GM18517 (cell line): Measurements from ENCODE around the gene WDR54.
"Not testable (repeated sequence)": the region's sequence is repeated elsewhere in the genome, so short reads cannot be mapped to it uniquely, and the experiment has no call there.

ENCODE experiments used
- ATAC-seq: cut with Tn5 transposase; IDR thresholded peaks from one replicate; pipeline ENCODE4 v1.9.1; 2021; ENCODE audit warnings: mild to moderate bottlenecking, moderate library complexity; ENCODE audit not compliant: unreplicated experiment

The WDR54 gene

GRCh38 chr2:74428675-74429074, 7.1 kb downstream of the WDR54 start:
- no peak for ATAC-seq

DNA sequence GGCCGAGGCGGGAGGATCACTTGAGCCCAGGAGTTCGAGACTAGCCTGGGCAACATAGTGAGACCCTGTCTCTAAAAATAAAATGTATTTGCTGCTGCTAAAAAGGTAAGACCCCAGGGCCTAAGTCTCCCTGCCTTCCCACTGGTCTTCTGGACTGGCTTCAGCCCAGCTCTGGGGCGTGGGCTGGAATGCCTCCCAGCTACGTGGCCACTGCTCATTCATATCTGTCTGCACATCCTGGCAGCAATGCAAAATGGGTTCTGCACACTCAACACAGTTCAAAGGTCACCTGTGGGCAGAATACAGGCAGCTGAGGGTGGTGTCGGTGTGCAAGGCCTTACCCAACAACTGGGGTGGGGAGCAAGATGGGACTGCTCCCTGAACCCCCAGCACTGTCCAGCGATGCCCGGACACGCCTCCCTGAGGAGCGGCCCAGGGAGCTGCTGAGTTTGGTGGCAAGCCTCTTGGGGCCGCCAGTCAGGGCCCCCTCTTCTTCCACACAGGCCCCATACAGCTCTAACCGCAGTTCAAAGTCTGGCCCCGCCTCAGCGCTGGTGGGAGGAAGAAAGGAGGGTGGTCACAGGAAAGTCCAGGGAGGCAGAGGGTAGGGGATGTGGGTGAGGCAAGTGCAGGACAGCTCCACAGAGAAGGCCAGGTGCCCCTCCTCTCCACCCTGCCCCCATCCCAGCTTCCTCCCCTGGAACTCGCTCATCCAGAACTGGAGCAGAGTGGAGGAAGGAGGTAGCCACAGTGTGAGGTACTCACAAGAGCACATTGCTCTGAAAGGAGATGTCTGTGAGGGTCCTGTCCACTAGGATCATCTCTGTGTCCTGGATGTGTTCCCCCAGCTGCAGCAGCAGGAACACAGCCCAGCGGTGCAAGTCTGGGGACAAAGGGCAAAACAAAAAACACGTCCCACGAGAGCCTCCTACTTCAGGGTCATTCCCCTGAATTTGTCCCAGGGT, 8.2 kb downstream of the WDR54 start:
- no peak for ATAC-seq

GRCh38 chr2:74430502-74430901, 9.0 kb downstream of the WDR54 start:
- ATAC-seq: no peak

DNA sequence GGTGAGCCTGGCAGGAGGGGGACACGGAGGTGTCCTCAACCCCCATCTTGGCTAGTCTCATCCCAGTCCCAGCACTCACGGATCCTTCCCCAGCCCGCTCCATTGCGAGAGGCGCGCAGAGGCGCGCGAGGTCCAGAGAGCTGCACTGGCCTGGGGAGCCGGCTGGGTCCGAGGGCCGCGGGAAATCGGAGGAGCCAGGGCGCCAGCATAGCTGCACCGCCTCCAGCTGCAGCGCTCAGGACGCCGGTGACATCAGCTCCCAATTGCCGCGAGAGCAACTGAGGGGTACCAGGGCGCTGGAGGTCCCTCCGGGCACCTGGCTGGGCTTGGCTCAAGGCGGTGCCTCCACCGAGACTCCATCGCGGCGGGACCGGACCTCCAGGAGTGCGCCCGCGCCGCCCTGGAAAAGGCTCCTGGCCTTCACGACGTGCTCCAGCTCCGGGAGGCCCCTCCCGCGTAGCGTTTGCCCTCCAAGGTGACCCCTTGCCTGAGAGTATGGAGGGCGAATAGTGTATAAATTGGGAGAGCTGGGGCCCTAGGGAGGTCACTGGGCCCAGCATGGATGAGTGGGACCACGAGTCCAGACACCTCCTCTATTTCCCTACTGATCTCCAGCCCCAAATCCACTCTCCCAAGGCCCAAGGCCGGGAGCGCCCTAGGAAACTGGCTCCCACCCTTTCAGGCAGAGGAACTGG, 14.7 kb downstream of the WDR54 start:
- ATAC-seq: no peak

DNA sequence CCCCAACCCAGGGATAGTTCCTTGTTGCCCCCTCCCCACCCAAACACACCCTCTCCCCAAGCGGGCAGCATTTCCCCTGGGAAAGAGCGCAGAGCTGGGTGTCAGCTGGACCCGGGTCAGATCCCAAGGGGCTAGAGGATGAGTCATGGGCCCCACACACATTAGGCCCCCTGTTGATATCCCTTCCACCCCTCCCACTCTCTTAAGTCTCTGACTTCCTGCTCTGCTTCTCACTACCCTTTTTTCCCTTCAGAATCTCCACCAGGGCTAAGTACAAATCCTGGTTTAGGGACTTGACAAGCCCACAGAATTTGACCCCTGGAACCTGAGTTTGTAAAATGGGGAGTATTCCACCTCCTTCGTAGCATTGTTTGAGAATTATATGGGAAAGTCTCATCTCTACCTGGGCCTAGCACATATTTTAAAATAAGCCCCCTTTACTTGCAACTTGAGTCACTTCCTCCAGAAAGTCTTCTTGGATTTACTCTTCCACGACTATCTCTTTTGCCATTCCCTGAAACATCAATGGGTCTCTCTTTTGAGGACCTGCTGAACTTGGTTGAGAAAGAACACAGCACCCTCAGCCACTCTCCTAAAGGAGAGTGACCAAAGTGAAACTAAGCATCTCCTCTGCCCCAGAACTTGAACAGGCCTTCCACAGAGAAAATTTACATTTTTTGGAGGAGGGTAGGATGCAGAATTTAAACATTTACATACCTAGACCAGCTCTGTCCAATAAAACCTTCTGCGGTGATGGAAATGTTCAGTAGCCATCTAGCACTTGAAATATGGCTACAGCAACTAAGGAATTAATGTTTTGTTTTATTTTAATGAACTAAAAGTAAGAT, 15.5 kb downstream of the WDR54 start:
- ATAC-seq: no peak

- ATAC-seq: no peak
These were observed 16.7 kb downstream of the WDR54 start for GRCh38 chr2:74438248-74438647.

GRCh38 chr2:74439373-74439772, 17.8 kb downstream of the WDR54 start:
- no peak for ATAC-seq

DNA sequence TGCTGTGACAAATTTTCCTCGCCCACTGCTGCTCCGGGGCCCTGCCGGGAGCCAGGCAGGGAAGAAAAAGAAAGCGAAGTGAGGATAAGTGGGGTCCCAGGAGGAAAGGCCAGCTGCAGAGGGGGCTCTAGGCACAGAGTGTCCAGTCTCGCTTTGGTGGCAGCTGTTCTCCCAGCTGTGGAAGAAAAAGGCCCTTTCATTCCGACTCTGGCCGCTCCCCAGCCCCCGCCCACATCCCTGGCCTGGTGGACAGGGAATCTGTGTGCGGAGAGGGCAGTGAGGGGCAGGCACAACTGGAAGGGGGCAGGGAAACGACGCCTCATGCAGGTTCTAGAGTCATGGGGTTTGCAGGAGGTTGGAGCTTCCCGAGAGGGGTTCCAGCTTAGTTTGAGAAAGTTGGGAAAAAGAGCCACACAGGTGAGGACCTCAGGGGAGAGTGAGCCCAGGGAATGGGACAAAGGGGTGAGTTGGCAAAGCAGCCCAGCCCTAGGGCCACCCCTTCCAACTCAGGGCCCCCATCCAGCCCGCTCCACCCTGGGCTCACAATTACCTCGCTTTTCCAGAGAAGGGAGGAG, 18.4 kb downstream of the WDR54 start:
- no peak for ATAC-seq

DNA sequence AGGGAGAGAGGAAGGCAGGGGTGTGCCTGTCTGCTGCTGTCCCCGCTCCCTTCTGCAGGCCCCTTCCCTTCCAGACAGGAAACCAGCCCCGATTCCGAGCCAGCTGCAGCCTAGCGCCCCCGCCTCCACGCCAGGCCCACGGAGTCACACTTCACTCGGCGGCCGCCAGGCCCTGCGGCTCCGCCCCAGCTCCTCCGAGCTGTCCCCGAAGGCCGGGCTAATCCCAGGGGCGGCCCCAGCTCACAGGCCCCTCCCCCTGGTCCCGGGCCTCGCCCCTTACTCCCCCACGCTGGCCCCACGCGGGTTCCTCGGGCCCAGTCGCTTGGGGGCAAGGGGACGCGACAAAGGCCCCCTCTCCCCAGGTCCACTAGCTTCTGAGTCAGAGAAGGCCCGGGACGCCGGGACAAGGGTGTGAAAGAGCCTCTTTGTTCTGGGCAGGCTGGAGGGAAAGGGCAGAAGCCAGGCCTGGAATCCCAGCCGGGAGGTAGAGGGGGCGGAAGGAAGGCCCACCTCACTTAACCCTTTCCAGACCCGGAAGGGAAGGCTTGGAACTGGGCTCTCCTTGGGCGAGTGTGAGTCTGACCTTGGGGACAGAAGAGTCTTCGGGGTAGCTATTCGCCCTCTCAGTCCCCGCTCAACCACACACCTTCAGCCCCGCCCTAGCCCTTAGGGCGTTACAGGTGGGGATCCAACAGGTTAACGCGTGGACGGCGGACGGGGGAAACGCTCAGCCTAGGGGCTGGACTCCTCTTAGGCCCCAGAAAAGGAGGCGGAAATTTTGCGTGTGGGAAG, 19.0 kb downstream of the WDR54 start:
- ATAC-seq: peak; percentile 72

DNA sequence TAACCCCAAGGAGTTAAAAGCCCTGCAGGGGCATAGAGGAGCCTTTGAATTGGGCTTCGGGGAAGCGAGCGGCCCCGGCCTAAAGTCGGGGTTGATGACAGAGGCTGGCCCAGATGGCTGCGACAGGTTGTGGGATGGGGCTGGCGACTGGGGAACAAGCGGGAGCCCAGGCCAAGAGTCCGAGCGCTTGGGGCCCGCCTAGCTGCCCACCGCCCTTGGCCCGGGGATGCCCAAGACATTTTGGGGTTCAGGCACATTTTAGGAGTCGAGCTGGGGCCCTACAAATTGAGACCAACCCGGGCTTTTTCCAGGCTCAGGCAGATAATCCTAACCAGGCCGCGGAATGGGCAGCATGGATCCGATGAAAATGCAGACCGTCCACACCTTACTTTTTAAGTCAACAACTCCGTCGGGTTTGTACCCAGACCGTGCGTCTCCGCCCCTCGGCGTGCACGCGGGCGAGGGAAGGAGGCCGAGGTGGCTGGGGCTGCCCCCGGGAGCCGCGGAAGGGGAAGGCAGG, 19.7 kb downstream of the WDR54 start:
- ATAC-seq: no peak

GRCh38 chr2:74441690-74442482, 20.4 kb downstream of the WDR54 start, which contains the start of gene RTKN:
TSS of gene RTKN (minus strand) at chr2:74441937. CDS start at chr2:74441816, 121 bp downstream.
- ATAC-seq: no peak

DNA sequence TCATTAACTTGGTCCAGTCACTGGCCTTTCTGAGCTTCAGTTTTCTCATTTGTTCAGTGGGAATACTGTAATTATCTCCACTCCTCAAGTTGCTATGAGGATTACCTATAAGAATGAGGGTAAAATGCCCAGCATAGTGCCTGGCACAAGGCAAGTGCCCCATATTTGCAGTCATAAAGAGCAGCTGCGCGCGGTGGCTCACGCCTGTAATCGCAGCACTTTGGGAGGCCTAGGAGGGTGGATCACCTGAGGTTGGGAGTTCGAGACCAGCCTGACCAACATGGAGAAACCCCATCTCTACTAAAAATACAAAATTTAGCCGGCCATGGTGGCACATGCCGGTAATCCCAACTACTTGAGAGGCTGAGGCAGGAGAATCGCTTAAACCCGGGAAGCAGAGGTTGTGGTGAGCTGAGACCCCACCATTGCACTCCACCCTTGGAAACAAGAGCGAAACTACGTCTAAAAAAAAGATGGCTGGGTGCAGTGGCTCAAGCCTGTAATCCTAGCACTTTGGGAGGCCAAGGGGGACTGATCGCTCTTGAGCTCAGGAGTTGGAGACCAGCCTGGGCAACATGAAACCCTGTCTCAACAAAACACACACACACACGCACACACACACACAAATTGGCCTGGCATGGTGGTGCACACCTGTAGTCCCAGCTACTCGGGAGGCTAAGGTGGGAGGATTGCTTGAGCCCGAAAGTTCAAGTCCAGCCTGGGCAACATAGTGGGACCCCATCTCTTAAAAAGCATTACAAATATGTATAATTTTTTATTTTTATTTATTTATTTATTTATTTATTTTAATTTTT, 21.2 kb downstream of the WDR54 start:
- ATAC-seq: not testable (repeated sequence)

DNA sequence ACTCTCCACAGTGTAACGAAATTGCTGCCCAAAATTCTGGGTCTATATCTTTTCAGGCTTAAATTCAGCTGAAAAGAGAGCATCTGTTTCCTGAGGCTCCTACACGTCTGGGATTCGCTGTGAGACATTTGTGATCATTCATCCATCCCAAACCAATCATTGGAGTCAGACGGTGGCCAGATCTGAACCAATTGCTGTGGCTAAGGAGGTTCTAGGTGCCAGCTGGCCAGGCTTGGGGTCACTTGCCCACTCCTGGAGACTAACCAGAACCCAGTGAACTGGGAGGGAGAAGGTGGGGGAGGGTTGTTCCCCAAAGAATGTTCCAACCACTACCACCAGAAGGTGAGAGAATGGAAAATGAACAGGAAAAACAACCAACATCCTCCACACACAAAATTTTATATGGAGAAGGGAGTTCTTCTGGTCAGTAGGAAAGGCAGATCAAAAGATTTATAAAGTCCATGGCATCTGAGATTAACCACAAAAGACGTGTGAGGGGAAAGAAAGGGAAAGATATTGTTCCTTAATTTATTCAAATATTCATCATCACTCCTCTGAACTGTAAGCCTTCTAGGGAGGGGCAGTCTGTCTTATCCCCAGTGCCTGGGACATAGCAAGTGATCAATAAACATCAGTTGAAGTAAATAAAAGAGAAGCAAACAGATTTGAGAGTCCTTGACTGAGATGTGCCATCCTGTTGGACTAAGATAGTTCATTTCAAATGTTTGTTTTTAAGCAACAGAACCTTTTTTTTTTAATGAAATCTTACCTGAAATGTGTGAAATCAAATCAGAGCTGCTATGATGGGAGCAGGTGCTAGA, 23.2 kb downstream of the WDR54 start:
- ATAC-seq: no peak

- no peak for ATAC-seq
These were observed 25.9 kb downstream of the WDR54 start for GRCh38 chr2:74447230-74447999.

DNA sequence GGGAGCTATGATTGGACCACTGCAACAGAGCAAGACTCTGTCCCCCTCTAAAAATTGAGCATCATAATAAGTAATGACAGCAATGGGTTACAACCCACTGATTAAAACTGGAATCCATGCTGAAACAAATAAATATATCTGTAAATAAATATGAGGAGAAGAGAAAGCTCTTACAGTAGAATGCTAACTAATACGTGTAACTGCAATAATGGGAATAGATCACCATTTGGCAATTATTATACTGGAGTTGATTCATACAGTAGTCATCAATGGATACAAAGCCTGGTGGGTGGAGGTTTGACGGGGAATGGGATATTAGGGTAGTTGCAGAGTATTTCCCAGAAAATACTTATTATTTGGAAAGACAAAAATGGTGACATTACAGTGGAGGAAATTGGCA, 27.2 kb downstream of the WDR54 start:
- no peak for ATAC-seq

GRCh38 chr2:74450570-74451190, 29.1 kb downstream of the WDR54 start:
- ATAC-seq: no peak
